Superior temporal gyrus (tissue), 1 donor: Measurements from ENCODE around the gene ZNF778.
"Not testable (repeated sequence)": the region's sequence is repeated elsewhere in the genome, so short reads cannot be mapped to it uniquely, and the experiment has no call there.

Experiments
- DNase-seq: peaks from one replicate; pipeline ENCODE4 v3.0.0-alpha.2; 2016; ENCODE audit errors: extremely low spot score

ZNF778 gene

GRCh38 chr16:89256651-89257254, 39.2 kb downstream of the ZNF778 start:
- DNase-seq: peak; percentile 29

GRCh38 chr16:89257281-89257731, 39.8 kb downstream of the ZNF778 start:
- no peak for DNase-seq

GRCh38 chr16:89257757-89258465, 40.4 kb downstream of the ZNF778 start:
- no peak for DNase-seq

- DNase-seq: not testable (repeated sequence)
These were observed 42.4 kb downstream of the ZNF778 start for GRCh38 chr16:89259901-89260300.

- no peak for DNase-seq
These were observed 44.4 kb downstream of the ZNF778 start for GRCh38 chr16:89261691-89262563.

GRCh38 chr16:89264800-89265550, 47.5 kb downstream of the ZNF778 start:
- no peak for DNase-seq

GRCh38 chr16:89265647-89266046, 48.1 kb downstream of the ZNF778 start:
- no peak for DNase-seq

GRCh38 chr16:89266521-89267134, 49.1 kb downstream of the ZNF778 start:
- no peak for DNase-seq

GRCh38 chr16:89267746-89268145, 50.2 kb downstream of the ZNF778 start:
- not testable (repeated sequence) for DNase-seq

GRCh38 chr16:89268585-89268984, 51.1 kb downstream of the ZNF778 start:
- DNase-seq: no peak

- no peak for DNase-seq
These were observed 51.7 kb downstream of the ZNF778 start for GRCh38 chr16:89268987-89269735.

- DNase-seq: no peak
These were observed 52.5 kb downstream of the ZNF778 start for GRCh38 chr16:89269805-89270665.

GRCh38 chr16:89270666-89271345, 53.3 kb downstream of the ZNF778 start:
- DNase-seq: no peak

- no peak for DNase-seq
These were observed 55.1 kb downstream of the ZNF778 start for GRCh38 chr16:89272631-89273030.

GRCh38 chr16:89273741-89274472, 56.4 kb downstream of the ZNF778 start:
- no peak for DNase-seq

GRCh38 chr16:89274561-89275283, 57.2 kb downstream of the ZNF778 start:
- no peak for DNase-seq

- no peak for DNase-seq
These were observed 57.7 kb downstream of the ZNF778 start for GRCh38 chr16:89275284-89275584.
